ENCODE results near the gene MACROH2A1.

MACROH2A1 gene

DNA sequence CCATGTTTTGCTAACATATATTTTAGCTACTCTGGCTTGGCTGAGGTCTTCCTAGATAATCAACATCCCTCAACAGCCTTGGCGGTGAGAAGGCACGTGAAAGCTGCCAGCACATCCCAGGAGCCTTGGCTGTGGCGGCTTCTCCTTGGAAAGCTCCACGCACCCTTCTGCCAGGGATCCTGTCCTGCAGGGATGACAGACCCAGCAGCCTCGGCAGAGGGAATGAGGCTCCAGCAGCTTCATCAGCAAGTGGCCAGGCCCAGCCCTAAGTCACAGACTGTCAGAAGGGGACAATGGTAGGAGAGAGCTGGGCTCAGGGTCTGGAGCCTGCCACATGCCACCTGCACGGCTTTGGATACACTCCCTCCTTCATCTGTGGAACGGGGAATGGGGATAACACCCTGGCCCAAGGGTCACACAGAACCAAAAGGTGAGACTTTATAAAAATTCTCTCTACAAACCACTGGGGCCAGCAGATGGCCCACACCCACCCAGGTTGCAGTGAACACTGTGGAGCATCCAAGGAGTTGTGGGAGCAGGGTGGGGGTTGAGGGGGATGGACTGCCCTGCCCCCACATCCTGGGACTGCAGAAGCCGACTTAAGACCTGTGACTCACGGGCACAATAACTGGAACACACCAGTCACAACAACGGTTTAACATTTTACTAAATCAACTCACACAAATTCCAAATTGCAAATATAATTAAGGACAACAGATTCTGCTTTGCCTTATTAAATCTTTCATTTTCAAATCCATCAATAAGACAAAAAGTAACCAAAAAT is 65.1 kb downstream of the MACROH2A1 start:
- DNase-seq (ENCODE audit: low read depth, low spot score) = no peak

DNA sequence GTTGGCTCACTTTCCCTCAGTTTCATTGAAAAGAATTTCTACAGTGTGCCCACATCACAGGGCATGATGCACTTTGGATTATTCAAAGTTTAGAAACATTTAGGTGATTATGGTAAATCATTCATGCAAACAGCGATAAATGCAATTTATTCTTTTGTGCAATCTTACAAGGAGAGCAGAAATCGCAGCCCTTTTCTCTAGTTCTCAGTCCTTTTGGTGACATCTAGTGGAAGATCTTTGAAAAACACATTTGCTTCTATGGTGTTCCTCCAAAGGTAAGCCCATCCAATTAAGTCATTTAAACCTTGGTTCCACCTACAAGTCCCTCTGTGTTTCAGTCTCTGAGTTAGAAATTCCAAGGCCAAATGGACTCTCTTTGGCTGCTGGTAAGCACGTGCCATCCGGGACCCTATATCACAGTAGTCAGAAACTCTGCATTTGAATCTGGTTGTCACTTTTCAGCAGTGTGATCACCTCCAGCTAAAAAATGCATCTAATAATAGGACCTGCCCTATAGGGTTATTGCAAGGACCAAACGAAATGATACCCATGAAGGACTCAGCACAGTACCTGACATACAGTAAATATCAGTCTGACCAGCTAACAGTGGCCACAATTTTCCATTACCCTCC is 66.4 kb downstream of the MACROH2A1 start:
- no peak for DNase-seq (ENCODE audit: low read depth, low spot score)

DNA sequence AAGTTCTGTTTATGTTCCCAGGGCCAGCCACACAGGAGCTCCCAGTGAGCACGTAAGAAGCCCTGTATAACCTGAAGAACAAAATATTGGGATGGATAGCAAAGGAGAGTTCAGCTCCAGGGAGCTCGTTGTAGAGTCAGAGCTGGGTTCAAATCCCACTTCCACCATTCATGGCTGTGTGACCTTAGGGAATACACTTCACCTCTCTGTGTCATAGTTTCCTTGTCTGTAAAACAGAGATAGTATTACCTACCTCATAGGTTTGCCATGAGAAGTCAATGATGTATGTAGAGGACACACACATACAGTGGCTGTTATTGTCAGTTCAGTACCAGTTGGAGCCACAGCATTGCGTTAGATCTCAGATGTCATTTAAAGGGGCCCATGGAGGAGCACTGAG is 67.4 kb downstream of the MACROH2A1 start:
- no peak for DNase-seq (ENCODE audit: low read depth, low spot score)

DNA sequence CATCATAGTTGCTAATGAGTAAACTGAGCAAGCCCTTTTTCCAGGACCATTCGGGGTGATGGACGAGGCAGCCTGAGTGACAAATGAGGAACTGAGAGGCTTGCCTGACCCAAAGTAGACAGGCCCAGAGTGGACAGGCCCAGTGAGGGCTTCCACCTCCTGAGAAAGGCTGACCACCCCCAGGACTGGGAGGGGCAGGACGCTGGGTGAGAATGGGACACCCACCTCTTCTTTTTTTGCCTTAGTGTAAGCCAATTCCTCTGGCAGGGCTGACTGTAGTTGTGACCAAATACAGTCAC is 68.3 kb downstream of the MACROH2A1 start:
- DNase-seq (ENCODE audit: low read depth, low spot score) = no peak

DNA sequence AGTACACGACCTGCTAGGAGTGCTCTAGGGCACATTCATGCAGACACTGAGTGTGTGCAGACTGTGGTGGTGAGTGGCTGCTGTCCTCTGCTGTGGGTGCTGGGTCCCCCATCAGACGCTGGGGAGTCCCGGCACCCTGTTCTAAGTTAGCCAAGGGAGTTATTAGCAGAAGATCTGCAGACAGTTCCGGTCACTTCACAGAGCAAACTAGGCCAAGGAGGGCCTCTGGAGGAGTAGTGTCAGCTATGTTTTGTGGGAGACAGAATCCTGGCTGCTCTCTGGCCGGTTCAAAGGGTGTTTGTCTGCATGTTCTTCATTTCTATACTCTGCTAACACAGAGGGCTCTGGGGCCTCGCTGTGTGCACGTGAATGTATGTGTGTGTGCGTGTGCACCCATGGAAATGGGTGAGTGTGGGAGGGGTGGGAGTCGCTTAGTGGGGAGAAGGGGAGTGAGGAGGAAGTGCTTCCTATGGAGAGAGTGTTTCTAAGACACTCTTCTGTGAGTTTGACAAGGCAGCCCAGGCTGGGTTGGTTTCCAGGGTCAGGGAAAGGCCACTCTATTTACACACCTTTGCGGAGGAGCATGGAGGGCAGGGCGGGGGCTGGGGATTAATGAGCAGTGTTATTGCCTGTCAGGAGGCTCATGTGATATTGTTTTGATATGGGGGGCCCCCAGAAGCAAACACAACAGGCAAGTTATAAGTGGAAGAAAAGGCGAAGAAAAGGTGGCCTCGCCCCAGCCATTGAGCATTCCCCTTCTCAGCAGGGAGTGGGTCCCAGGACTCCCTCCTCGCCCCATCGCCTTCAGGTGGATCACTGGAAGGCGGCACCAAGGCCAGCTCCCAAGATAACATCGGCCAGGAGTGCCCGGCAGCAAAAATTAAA is 68.9 kb downstream of the MACROH2A1 start:
- DNase-seq (ENCODE audit: low read depth, low spot score) = no peak

DNA sequence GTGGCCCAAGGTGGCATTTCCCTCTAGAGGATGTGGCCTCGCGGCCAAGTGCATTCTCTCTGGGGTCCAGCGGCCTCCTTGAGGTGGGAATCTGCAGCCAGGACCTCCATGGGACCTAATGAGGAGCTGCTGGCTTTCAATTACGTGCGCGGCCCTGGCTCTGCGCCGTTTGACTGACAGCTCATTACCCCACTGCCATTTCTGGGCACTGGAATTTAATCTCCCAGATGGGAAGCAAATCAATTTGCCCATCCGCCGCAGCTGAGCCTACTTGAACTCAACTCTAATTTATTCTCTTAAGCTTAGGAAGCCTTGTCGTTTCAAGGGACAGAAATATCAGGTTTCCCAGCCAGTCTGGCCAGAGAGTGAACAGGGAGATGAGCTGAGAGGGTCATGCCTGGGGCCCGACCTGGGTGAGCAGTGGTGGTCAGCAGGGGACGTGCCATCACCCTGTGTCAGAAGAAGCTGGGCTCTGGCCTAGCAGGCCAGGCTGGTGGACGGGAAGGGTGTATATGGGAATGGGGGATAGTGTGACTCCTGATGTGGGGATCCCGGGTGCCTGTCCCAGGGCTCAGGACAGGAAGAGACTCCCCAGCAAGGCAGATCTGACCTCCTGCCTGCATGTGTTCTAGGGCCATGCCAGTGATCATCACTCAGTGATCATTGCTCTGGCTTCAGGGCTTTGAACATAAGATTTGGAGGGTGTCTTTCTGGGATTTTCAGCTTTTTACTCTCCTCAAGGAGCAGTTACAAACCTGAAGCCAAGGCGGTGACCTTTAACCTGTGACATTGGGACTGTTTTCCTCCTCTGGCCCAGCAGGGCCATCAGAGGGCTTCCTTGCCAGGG is 69.7 kb downstream of the MACROH2A1 start:
- no peak for DNase-seq (ENCODE audit: low read depth, low spot score)

DNA sequence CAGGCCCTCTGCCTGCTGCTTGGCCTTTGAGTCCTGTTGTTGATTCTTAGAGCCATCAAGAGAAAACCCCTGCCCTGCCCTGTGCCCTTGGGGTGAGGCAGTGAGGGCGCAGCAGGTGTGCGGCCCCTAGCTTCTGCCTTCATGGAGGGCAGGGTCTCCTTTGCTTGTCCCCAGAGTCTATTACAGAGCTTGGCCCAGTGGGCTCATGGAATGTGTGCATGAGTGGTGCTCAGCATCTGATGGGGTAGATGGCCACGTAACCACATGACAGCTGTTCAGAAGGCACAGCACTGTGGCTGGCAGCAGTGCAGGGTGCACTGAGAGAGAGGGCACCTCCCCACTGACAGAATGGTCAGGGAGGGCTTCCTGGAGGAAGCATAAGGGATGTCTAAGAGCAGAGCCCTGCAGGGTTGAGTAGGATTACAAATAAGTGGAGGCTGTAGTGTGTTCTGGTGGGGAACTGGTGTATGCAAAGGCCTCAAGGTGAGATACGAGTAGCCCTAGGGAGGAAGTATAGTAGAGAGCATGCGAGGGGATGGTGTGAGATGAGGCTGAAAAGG is 70.8 kb downstream of the MACROH2A1 start:
- no peak for DNase-seq (ENCODE audit: low read depth, low spot score)

DNA sequence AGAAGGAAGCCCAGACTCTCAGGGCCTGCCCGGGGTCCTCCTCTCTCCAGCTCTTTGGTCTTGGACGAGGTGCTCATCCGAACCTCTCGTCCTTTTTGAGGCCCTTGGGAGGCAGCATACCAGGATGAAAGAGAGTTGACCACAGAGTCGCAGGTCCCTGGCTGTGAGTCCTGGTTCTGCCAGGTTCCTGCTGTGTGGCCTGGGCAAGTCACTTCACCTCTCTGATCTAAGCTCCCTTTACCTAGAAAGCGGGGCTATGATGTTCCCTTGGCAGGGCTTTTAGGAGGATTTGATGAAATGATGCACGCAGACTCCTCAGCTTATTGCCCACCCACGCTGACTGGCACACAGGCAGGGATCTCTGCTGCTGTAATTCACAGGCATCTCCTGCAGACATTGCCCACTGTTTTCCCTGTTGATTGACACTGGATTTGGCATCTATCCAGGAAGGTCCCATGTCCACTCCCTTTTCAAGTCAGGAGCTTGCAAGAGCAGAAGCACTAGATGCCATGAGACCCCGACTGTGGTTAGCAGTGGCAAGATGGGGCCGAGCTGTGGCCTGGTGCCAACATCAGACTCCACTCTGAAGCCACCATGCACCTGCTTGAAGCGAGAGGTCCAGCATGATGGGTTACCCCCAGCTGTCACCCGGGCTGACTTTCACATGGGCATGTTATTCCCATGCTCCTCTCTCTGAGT is 71.5 kb downstream of the MACROH2A1 start:
- no peak for DNase-seq (ENCODE audit: low read depth, low spot score)

DNA sequence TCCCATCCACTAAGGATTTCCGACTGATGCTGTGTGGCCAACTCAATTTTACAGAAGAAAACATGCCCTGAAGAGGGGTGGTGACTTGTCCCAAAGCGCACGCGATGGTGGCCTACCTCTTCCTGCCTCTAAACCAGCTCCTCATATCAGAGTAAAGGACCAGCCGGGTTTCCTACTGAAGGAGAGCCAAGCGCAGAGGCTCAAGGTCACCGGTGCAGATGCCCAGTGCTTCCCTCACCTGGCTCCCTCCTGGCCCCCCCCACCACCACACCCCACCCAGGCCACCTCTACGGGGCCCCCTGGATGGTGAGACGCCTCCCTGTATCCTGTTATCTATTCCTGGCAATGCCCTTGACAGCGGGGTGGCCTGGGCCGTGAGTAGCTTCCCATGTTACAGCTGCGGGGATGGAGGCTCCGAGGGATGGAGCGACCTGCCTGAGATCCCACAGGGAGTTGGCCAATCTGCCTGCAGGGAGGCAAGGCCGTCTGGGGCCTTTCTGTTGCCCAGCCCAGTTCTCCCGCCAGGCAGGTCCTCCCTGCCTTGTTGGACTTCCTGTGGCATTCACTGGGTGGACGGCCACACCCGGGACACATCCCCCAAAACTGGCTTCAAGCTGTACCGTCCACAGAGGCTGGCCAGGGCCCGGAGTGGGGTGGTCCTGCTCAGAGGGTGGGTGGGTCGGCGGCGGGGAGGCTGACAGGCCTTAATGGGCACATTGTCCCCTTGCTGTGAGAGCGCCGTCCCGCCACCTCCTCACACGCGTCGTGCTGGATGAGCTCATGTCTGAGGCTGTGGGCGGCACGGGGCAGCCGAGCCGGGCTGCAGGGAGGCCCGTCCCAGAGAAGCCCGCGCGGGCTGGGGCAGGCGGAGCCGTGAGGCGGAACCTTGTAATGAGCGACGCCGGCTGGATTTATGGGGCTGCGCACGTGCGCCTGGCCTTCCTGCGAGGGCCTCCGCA is 72.5 kb downstream of the MACROH2A1 start:
- no peak for DNase-seq (ENCODE audit: low read depth, low spot score)

DNA sequence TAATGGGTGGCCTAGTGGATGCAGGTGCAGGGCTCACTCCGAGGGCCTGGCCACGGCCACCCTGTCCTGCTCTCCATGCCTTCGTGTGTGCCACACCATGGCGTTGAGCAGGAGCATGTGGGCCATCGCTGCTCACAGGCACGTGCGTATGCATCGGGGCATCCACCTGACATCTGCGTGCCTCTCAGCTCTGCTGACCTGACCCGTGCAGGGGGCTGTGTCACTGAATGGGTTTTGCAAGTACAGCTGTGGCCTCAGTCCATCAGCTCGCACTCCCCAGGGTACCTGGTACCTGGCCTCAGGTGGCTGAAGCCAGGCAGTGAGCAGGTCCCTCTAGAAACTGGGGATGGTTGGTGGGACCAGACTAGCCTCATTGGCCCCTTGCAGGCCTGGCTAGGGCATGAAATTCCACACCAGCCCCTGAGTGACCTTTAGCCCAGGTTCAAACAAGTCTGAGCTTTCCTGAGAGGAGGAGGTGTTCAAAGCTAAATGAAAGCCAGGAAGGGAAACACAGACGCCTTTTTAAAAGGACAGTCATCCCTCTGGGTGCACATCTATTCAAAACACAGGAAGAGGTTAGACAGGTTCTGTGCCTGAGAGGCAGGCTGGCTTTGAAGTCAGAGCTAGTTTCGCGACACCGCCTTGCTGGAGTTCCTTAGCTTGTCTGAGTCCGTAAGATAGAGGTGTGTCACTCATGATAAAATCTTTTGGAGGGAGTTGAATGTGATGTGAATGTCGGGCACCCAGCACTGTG is 74.0 kb downstream of the MACROH2A1 start:
- DNase-seq (ENCODE audit: low read depth, low spot score) = no peak

DNA sequence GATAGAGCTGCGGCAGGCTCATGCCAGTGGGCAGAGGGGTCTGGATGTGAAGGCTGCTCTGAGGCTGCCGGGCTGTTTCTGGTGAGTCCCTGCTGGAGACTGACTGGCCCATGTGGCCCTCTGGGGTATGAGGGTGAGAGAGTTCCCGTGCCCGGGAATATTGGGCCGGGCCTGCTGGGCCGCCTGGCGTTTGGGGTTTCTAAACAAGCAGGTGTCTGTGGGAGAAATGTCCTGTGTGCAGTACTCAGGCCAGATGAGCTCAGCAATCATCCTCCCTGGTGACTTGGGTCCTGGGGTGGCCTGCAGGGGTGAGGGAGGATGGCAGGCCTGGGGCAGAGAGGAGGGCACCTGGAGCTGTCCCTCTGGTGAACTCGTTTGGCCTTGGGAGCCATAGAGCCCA is 74.9 kb downstream of the MACROH2A1 start:
- DNase-seq (ENCODE audit: low read depth, low spot score) = no peak

DNA sequence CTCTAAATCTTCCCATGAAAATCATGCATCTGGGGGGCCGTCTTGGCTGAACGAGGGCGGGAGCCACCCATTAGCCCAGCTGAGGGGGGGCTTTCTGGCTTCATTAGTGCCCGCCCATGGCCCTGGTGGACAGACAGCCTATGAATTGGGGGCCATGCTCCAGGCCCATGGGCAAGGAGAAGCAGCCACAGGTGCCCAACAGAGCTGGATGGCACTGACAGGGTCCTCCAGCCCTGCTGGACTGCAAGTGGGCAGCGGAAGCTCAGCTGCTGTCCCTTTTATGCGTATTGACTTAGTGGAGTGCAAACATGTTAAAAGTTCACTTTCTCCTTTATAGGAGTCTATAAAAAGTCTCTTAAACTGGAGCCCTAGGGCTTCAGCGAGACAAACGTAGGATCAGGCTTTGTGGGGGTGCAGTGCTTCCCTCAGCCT is 75.3 kb downstream of the MACROH2A1 start:
- no peak for DNase-seq (ENCODE audit: low read depth, low spot score)

DNA sequence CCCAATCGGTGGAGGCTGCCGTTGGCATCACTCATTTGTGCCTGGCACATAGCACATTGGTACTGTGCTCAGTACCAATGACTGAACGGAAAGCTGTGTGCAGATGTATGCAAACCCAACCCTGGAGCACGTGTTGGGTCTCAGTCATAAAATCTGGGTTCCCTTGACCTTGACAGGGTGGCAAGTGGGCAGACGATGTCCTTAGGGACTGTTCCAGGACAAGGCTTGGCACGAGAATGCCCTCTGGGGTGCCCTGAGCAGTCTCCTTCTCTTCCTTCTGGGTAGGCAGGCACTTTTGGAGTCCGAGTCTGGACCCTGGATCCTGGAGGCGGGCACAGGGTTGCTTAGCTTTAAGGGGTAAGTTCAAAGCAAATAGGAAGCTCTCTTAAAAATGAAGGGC is 75.8 kb downstream of the MACROH2A1 start:
- no peak for DNase-seq (ENCODE audit: low read depth, low spot score)

DNA sequence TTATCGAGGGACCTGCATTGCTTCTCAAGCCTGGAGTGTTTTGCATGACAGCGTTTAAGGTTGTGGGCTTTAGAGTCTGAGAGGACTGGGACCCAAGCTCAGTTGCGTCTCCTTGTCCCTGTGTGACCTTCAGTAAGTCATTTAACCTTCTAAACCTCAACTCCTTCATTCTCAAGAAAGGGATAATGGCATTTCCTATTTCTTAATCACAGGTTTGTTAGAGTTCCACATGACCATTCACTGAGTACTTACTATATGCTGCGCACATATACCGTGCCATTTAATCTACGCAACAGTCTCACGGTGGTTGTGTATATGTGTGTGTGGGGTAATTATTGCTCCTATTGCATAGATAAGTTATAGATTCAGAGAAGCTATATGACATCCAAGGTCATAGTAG is 76.3 kb downstream of the MACROH2A1 start:
- no peak for DNase-seq (ENCODE audit: low read depth, low spot score)

DNA sequence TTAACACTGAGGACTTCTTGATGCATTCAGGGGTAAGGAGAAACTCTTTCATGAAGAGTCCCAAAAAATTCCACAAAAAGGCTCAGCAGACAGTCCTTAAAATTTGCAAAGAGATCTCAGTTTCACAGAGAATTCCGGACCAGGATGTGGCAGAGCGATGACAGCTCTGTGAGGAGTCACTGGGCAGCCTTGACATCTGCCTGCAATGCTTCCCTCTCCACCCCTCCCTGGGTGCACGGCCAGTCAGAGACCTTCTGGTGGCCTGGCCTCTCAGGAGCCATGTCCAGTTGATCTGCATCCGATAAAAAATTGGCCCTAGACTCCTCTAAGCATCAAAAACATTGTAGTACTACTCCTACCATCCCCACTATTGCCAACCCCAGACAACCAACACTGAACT is 76.8 kb downstream of the MACROH2A1 start:
- DNase-seq (ENCODE audit: low read depth, low spot score) = no peak

DNA sequence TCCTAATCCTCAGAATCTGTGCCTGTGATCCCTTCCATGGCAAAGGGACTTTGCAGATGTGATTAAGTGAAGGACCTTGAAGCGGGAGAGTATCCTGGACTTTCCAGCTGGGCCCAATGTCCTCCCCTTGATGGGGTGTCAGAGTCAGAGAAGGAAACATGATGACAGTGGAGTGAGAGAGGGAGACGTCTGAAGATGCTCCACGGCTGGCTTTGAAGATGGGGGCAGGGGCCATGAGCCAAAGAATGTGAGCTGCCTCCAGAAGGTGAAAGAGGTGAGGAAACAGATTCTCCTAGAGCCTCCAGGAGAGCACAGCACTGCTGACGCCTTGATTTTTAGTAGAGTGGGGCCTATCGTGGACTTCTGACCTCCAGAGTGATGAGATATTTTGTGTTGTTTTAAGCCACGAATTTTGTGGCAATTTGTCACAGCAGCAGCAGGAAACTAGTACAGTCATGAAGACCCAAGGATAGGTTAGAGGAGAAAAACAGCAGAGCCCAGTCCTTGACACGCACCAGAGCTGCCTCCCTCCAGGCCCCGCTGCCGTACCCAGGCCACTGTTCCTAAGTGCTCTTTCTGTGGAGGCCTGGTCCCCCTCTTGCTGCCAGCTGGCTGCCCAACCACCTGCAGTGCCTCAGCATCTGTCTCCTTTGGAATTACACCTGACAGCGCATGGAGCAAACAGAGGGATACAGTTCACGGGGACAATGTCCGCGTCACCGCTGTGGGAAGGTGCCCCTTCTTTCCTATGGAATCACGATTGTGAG is 78.1 kb downstream of the MACROH2A1 start:
- DNase-seq (ENCODE audit: low read depth, low spot score) = no peak

DNA sequence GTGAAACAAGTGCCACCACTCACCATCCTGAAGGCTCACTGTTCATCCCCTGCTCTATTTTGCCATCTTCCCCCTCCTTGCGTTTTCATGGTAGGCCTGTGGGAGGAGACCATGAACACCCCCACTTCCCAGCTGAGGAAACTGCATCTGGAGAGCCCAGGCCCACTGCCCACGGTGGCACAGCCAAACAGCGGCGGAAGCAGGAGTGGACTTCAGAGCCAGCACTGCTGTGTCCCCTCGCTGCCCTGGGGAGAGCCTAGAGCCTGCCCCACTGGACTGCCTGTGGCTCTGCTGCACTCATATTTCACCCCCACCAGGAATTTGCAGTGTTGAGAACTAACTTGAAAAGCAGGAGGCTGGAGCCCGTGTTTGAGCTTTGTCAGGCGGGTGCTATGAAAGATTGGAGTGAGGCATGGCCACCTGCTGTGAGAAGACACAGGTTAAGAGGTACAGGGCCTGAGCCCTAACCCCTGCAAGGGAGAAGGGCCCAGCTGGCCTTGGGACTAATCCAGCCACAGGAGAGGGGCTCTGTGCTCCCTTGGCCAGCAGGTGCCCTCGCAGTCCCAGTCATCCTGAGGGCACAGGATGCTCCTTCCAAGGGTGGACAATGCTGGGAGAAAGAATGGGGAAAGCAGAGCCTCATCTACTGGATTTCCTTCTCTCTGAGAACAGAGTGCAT is 79.0 kb downstream of the MACROH2A1 start:
- no peak for DNase-seq (ENCODE audit: low read depth, low spot score)

DNA sequence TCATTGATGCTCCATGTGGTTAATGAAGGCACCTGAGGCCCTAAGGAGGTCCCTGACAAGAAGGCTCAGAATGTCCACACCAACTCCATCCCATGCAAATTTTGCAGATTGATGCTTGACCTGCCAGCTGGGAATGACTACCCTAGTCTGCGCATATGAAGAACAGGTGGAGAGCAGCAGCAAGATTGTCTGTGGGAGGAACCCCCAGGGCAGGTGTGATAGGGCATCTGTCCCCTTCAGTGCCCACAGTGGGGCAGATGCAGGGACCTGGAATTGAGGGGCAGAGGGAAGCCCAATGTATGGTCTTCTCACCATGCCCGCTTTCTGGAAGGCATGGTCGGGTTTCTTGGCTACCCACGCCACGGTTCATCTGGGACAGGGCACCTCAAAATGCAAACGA is 79.6 kb downstream of the MACROH2A1 start:
- DNase-seq (ENCODE audit: low read depth, low spot score) = no peak

Data from activated CD4-positive, CD25-positive, alpha-beta regulatory T cell treated with anti-CD3 and anti-CD28 coated beads, Interleukin-2, amount 50 U/mL, for 16 hours (primary cell).